HepG2 (cell line): Measurements from ENCODE around the gene RALY. TPM values are rescaled to one million over a fixed set of nuclear protein-coding genes. Genes with fewer than 3 reads are reported as not detected.

Experiments
- AHR ChIP-seq: IDR thresholded peaks from 2 replicates; pipeline ENCODE4 v1.6.1; 2018; ENCODE audit warnings: missing genetic modification reagents, missing compliant biosample characterization
- BHLHE40 ChIP-seq: IDR thresholded peaks from 2 replicates; pipeline ENCODE4 v1.6.1; 2011; ENCODE audit warnings: low read length, improper control_type of control experiment
- CREM ChIP-seq, 2 experiments: sonication (generic) in 1 of 2; formaldehyde crosslinking in 1 of 2; IDR thresholded peaks; 2 replicates each; pipeline versions ENCODE4 v1.4.0 to v1.6.1; 2016 to 2020; ENCODE audit warnings: antibody characterized with exemption in 1 of 2, mild to moderate bottlenecking in 1 of 2, missing genetic modification reagents in 1 of 2
- CTCF ChIP-seq: sonication (generic); formaldehyde crosslinking; IDR thresholded peaks from 2 replicates; pipeline ENCODE4 v1.5.0; 2020; ENCODE audit warnings: mild to moderate bottlenecking, missing genetic modification reagents, moderate library complexity
- DMAP1 ChIP-seq: IDR thresholded peaks from 2 replicates; pipeline ENCODE4 v1.6.1; 2016
- ETV5 ChIP-seq: IDR thresholded peaks from 2 replicates; pipeline ENCODE4 v1.6.1; 2018; ENCODE audit warnings: missing biosample characterization, missing genetic modification reagents, inconsistent platforms, borderline replicate concordance
- HDAC1 ChIP-seq: sonication (generic); formaldehyde crosslinking; IDR thresholded peaks from 2 replicates; pipeline ENCODE4 v1.5.1; 2020; ENCODE audit warnings: mild to moderate bottlenecking, missing genetic modification reagents
- HINFP ChIP-seq: sonication (generic); formaldehyde crosslinking; IDR thresholded peaks from 2 replicates; pipeline ENCODE4 v1.4.0; 2020; ENCODE audit warnings: low read depth, mild to moderate bottlenecking, missing genetic modification reagents
- MAZ ChIP-seq, 2 experiments: sonication (generic) in 1 of 2; formaldehyde crosslinking in 1 of 2; IDR thresholded peaks; 2 replicates each; pipeline versions ENCODE4 v1.5.0 to v1.6.1; 2012 to 2020; ENCODE audit warnings: low read depth in 2 of 2, mild to moderate bottlenecking in 2 of 2, borderline replicate concordance in 1 of 2, improper control_type of control experiment in 1 of 2, low read length in 1 of 2, missing genetic modification reagents in 1 of 2, moderate library complexity in 1 of 2
- MIXL1 ChIP-seq: IDR thresholded peaks from 2 replicates; pipeline ENCODE4 v1.6.1; 2016
- MLLT10 ChIP-seq: sonication (generic); formaldehyde crosslinking; IDR thresholded peaks from 2 replicates; pipeline ENCODE4 v1.4.0; 2020; ENCODE audit warnings: missing genetic modification reagents
- PHF5A ChIP-seq: IDR thresholded peaks from one replicate; pipeline ENCODE4 v1.6.1; 2018; ENCODE audit warnings: low read depth, missing genetic modification reagents; ENCODE audit not compliant: unreplicated experiment
- POGZ ChIP-seq: sonication (generic); formaldehyde crosslinking; IDR thresholded peaks from 2 replicates; pipeline ENCODE4 v1.4.0; 2020; ENCODE audit warnings: mild to moderate bottlenecking, missing genetic modification reagents
- SSRP1 ChIP-seq: IDR thresholded peaks from 2 replicates; pipeline ENCODE4 v1.6.1; 2016; ENCODE audit warnings: control low read depth
- TIGD3 ChIP-seq: sonication (generic); formaldehyde crosslinking; IDR thresholded peaks from 2 replicates; pipeline ENCODE4 v1.5.1; 2020; ENCODE audit warnings: mild to moderate bottlenecking, missing genetic modification reagents, borderline replicate concordance
- ZFP36 ChIP-seq: fragments of 150-350 bp; IDR thresholded peaks from 2 replicates; pipeline ENCODE4 v1.6.1; 2018; ENCODE audit warnings: borderline replicate concordance, low read length, low read depth; ENCODE audit not compliant: partially characterized antibody
- ZKSCAN1 ChIP-seq: fragments of 150-350 bp; IDR thresholded peaks from 2 replicates; pipeline ENCODE4 v1.6.1; 2014; ENCODE audit warnings: low read length
- ZNF136 ChIP-seq: sonication (generic); formaldehyde crosslinking; IDR thresholded peaks from 2 replicates; pipeline ENCODE4 v1.8.1; 2022; ENCODE audit warnings: low read depth, mild to moderate bottlenecking, moderate library complexity, missing genetic modification reagents
- ZSCAN9 ChIP-seq: IDR thresholded peaks from 2 replicates; pipeline ENCODE4 v1.6.1; 2016; ENCODE audit warnings: borderline replicate concordance
- polyA plus RNA-seq, 8 experiments: library from polyadenylated mRNA; depleted of rRNA in 3 of 8; stranded (reverse) in 7 of 8; unstranded in 1 of 8; fragments of >200 nt; fragmentation: Illumina TruSeq in 4 of 8; extraction: Trizol in 4 of 8; gene quantifications; 2 replicates each; pipeline versions ENCODE4 v1.2.1 to v1.2.3, GENCODE V29; 2011 to 2016; ENCODE audit warnings: low read depth in 4 of 8, missing spikeins in 1 of 8, mixed read lengths in 1 of 8; ENCODE audit not compliant: insufficient read depth in 1 of 8
- total RNA-seq, 5 experiments: library from RNA; depleted of rRNA; stranded (reverse); fragments of >200 nt; fragmentation: Illumina TruSeq; extraction: Trizol; gene quantifications; 2 replicates each; pipeline ENCODE4 v1.2.3, GENCODE V29; 2016; ENCODE audit warnings: low read depth in 1 of 5
- TF ChIP-seq, protein P1 (sequence below): IDR thresholded peaks from 2 replicates; pipeline ENCODE4 v1.6.1; 2012; ENCODE audit warnings: low read depth, low read length, improper control_type of control experiment

The RALY gene
- total and polyA plus RNA-seq, 2 of the 13 experiments (the other 11 are each of a cell fraction or from before 2014, with no cell fraction given): 178 to 186 TPM

- 0 out of 2 replicates have a peak, but pooled peaks have one; percentile 51 for TF ChIP-seq HINFP (CRISPR knock-in tag)
- TF ChIP-seq TIGD3 (CRISPR knock-in tag): 0 out of 2 replicates have a peak, but pooled peaks have one; percentile 72
- peak; percentile 57; the same call in 1 of the 2 replicates for TF ChIP-seq BHLHE40
- TF ChIP-seq ZSCAN9 (CRISPR knock-in tag): peak; percentile 45; the same call in 1 of the 2 replicates
- no peak for TF ChIP-seq ZKSCAN1
- peak; percentile 98 for TF ChIP-seq CTCF (CRISPR knock-in tag)
- no peak; the same call in 1 of the 2 replicates for TF ChIP-seq AHR
- no peak for TF ChIP-seq CREM (IDR thresholded peaks at IDR 0.05)
- no peak for TF ChIP-seq CREM (CRISPR knock-in tag; IDR thresholded peaks at IDR 0.05)
- TF ChIP-seq ZNF136 (CRISPR knock-in tag): 0 out of 2 replicates have a peak, but pooled peaks have one; percentile 70
- peak; percentile 26; the same call in 1 of the 2 replicates for TF ChIP-seq ETV5 (CRISPR knock-in tag)
- TF ChIP-seq PHF5A (CRISPR knock-in tag): peak; percentile 76
- TF ChIP-seq, protein P1, sequence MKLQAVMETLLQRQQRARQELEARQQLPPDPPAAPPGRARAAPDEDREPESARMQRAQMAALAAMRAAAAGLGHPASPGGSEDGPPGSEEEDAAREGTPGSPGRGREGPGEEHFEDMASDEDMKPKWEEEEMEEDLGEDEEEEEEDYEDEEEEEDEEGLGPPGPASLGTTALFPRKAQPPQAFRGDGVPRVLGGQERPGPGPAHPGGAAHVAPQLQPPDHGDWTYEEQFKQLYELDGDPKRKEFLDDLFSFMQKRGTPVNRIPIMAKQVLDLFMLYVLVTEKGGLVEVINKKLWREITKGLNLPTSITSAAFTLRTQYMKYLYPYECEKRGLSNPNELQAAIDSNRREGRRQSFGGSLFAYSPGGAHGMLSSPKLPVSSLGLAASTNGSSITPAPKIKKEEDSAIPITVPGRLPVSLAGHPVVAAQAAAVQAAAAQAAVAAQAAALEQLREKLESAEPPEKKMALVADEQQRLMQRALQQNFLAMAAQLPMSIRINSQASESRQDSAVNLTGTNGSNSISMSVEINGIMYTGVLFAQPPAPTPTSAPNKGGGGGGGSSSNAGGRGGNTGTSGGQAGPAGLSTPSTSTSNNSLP: peak; percentile 83
- TF ChIP-seq MIXL1 (CRISPR knock-in tag): peak; percentile 82; the same call in 1 of the 2 replicates
- no peak for TF ChIP-seq ZFP36
- peak; percentile 62; the same call in 1 of the 2 replicates for TF ChIP-seq SSRP1 (CRISPR knock-in tag)
- no peak for TF ChIP-seq MAZ (IDR thresholded peaks at IDR 0.05; ENCODE audit: borderline replicate concordance, low read depth, low read length)
- TF ChIP-seq MAZ (CRISPR knock-in tag; IDR thresholded peaks at IDR 0.05; ENCODE audit: low read depth): 0 out of 2 replicates have a peak, but pooled peaks have one; percentile 29
- no peak; the same call in 1 of the 2 replicates for TF ChIP-seq DMAP1 (CRISPR knock-in tag)
- TF ChIP-seq POGZ (CRISPR knock-in tag): no peak
- no peak for TF ChIP-seq MLLT10 (CRISPR knock-in tag)
- 0 out of 2 replicates have a peak, but pooled peaks have one; percentile 25 for TF ChIP-seq HDAC1 (CRISPR knock-in tag)
These were observed 135.9 kb downstream of the RALY start (continued) for GRCh38 chr20:34129518-34130162.
